AG09319 (cell line): ENCODE data around the gene ACAN.

Source experiments
- DNase-seq: peaks from one replicate; pipeline ENCODE4 v3.0.0-alpha.2; 2010; ENCODE audit warnings: low read depth; ENCODE audit errors: extremely low read depth
- CTCF ChIP-seq: IDR thresholded peaks from 2 replicates; pipeline ENCODE4 v1.5.1; 2011; ENCODE audit warnings: low read depth, mild to moderate bottlenecking, inconsistent platforms, low read length, moderate library complexity

ACAN gene

DNA sequence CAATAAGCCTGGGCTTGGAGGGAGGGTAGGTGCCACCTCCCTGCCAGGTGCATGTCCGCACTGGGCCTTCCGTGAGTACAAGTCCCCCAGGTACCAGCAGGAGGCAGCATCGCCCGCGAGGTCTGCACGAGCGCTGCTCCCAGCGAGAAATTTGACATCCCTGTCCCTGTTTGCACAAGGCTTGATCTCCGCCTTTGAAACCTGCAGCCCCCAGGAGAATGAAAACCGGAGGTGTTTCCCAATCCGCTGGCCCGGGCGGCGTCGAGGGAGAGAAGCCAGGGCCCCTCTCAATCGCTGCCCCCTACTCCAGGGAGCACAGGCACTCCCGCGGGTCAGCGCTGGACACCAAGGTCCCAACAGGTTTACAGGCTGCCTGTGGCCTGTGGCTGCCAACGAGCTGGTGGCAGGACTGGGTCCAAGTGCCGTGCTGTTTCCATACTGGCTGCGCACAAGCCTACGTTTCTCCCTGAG lies 91.1 kb downstream of the ACAN start:
- no peak for DNase-seq
- TF ChIP-seq CTCF, result peak; percentile 46

DNA sequence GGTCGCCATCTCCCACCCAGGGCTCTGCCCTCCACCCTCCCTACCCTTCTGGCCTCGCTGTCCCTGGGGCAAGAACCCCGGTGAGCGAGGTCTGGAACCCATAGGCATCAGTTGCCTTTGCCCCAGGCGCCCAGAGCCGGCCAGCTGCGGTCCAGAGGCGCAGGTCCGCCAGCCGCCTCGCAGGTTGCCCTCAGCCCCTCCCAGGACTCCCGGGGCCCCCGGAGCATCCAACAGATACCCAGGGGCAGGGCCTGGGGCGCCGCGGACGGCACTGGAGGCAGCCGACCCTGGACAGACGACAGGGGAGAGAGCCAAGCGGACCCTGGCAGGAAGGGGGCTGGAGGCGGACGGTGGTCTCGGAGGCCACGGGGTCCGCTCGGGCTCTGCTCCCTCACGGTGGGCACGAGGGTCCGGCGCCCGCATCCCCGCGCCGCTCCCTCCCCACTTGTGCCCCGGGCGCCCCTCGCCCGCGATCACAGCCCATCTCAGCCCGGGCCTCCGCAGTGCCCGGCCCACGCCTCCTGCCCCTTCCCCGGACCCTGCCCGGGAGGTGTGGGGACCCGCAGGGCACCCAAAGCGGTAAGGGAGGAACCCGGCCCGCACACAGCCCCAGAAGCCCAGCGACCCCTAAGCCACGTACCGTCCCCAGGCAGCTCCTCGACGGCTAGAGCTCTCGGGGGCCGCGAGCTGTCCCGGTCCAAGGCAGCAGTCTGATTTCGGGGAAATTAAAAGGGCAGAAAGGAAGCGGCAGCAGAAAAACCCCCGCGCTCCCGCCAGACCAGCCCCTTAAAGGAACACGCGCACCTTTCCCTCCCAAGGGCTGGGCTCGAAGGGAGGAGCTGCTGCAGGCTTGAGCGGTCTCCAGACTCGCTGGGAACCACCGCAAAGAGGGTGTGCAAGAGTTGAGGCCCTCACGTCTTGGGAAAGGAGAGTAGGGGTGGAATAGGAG lies 91.9 kb downstream of the ACAN start, which contains the start of gene HAPLN3:
Gene HAPLN3, minus strand, starts transcription at position 726 of the 949 bp plus-strand sequence. CDS start 8,246 bp downstream, outside the sequence.
- TF ChIP-seq CTCF, result no peak
- DNase-seq, result no peak

DNA sequence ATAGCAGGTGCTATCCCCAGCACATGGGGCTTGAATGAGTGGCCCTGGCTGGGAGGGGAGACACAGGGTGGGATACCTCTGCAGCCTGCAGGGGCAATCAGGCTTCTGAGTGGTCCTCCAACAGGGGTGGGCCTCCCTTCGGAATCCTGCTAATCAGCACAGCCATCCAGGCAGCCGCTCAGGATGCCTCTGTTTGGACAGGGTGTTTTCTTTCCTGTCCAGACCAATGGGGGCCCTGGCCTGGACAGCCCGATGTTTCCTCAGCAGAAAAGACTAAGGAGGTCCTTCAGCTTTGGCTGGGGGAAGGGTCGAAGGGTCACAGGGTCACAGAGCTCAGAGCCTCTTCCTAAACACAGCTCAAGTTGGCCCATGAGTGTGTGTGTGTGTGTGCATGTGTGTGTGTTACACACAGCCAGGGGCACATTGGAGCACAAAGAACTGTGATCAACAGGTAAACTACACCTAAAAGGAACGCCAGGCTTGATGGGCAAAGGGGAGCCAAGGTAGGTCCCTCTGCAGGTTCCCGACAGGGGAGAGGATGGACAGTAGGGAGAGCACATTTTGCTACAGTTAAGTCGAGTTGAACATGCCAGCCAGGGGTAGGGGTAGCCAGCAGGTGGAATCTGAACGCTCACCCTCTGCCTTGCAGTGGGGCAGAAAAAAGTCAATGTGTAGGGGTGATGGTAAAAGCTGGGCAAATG lies 93.2 kb downstream of the ACAN start:
- no peak for DNase-seq
- TF ChIP-seq CTCF, result no peak

- DNase-seq, result no peak
- no peak for TF ChIP-seq CTCF
Observed at GRCh38 chr15:88897142-88897455, 93.9 kb downstream of the ACAN start.

DNA sequence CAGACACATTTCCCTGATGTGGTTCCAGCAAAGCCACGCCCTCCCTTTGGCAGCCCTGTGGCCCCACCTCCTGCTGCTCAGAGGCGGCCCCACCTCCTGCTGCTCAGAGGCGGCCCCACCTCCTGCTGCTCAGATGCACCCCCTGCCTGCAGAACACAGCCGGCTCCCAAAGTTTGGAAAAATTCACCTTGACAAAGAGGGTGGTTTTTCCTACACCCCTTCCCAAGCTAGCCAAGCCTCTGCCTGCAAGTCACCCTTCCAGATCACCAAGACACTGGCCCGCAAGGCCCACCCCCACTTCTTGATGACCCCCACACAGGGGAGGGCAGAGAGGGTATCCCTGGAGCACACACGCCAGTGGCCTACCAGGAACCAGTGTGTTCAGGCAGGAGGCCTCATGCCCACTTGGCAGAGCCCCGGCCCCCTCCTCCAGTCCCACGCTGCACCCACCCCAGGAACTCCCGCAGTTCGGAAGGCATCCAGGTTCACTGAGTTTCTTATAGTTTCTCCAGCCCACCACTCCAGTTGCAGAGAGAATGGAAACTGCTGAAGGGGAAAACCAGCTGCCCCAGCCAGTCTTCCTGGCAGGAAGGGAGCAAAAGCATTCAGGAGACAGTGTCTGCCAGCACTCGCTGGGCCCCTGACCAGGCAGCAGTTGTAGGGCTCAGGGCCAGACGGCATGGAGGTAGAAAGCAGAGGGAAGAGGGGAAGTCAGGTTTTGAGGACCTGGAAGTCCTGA lies 94.4 kb downstream of the ACAN start:
- peak; percentile 63 for DNase-seq
- TF ChIP-seq CTCF, result peak; percentile 69

DNA sequence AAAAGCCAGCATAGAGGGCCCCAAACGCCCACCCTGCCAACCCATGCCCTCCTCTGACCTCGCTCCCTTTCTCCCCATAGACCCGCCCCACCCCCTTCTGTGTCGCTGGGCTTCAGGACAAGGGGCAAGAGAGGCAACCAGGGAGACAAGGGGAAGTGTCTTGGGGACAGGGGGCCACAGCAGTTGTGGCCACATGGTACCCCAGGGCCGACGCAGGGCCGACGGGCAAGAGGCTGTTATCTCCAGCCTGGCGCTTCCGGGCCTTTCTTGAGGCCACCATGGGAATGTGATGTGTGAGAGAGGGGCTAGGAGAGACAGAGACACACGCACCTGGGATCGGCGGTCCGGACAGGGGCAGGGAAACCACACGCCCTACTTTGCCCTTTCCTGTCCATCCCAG lies 95.5 kb downstream of the ACAN start:
- TF ChIP-seq CTCF, result no peak

More for the DNA sequence above, 95.5 kb downstream of the ACAN start:
- no peak for DNase-seq
